ENCODE data around the gene PDCD1LG2.

DNA sequence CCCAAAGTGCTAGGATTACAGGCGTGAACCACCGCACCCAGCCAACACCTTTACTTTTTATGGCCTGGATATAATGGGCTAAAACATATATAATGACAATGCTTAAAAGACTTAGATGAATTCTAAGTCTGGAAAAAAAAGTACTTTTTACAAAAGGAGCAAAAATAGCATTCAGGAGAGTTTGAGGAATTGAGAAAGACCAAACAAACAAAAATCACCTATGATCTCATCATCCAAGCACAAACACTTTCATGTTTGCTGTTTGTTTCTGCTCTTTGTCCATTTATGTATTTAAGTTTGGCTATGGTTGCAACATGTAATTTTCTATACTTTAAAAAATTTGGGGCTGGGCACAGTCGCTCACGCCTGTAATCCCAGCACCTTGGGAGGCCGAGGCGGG, 63.8 kb downstream of the PDCD1LG2 start:
- TF ChIP-seq, protein P1, sequence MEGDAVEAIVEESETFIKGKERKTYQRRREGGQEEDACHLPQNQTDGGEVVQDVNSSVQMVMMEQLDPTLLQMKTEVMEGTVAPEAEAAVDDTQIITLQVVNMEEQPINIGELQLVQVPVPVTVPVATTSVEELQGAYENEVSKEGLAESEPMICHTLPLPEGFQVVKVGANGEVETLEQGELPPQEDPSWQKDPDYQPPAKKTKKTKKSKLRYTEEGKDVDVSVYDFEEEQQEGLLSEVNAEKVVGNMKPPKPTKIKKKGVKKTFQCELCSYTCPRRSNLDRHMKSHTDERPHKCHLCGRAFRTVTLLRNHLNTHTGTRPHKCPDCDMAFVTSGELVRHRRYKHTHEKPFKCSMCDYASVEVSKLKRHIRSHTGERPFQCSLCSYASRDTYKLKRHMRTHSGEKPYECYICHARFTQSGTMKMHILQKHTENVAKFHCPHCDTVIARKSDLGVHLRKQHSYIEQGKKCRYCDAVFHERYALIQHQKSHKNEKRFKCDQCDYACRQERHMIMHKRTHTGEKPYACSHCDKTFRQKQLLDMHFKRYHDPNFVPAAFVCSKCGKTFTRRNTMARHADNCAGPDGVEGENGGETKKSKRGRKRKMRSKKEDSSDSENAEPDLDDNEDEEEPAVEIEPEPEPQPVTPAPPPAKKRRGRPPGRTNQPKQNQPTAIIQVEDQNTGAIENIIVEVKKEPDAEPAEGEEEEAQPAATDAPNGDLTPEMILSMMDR (IDR thresholded peaks at IDR 0.05; ENCODE audit: low read length): no peak
- TF ChIP-seq EZH2 (optimal IDR thresholded peaks at IDR 0.05; ENCODE audit: low read depth, low read length): no peak
